GM12801 (cell line): Measurements from ENCODE around the gene ATP11A.

Source experiments
- CTCF ChIP-seq: IDR thresholded peaks from one replicate; pipeline ENCODE4 v1.5.1; 2011; ENCODE audit warnings: control low read depth; ENCODE audit not compliant: insufficient read length; ENCODE audit errors: extremely low read depth

Gene ATP11A

GRCh38 chr13:112648966-112649690 is 40.7 kb upstream of the ATP11A start:
- no peak for TF ChIP-seq CTCF

- no peak for TF ChIP-seq CTCF
These were observed 38.5 kb upstream of the ATP11A start for GRCh38 chr13:112651311-112651710.

GRCh38 chr13:112651750-112652511 is 37.9 kb upstream of the ATP11A start:
- TF ChIP-seq CTCF = no peak

- no peak for TF ChIP-seq CTCF
These were observed 37.2 kb upstream of the ATP11A start for GRCh38 chr13:112652512-112653070.

- no peak for TF ChIP-seq CTCF
These were observed 36.8 kb upstream of the ATP11A start for GRCh38 chr13:112653071-112653470.

- TF ChIP-seq CTCF = no peak
These were observed 33.9 kb upstream of the ATP11A start for GRCh38 chr13:112655913-112656312.

GRCh38 chr13:112657850-112658445 is 31.9 kb upstream of the ATP11A start:
- no peak for TF ChIP-seq CTCF
